Measurements from ENCODE around the gene ANTXR1. TPM values are rescaled to one million over a fixed set of nuclear protein-coding genes. Genes with fewer than 3 reads are reported as not detected.

ANTXR1 gene
- total RNA-seq, 1 experiment from 2014 or later, result 37.3 TPM

- Histone ChIP-seq H2AFZ (ENCODE audit: low read length) (no peak overlapping the region), H3K14ac (ENCODE audit: insufficient read depth, low read length) (no peak overlapping the region), H4K91ac (ENCODE audit: insufficient read length, low read depth, low read length) (no peak overlapping the region), H3K4ac (ENCODE audit: low read depth, low read length) (no peak overlapping the region), H2BK20ac (ENCODE audit: low read depth, low read length, poor library complexity, severe bottlenecking) (no peak overlapping the region), H4K8ac (replicated peaks; ENCODE audit: insufficient read length, low read depth, low read length) (no peak overlapping the region), H3K56ac (ENCODE audit: insufficient read length, low read depth, low read length) (no peak overlapping the region), H2BK120ac (ENCODE audit: low read depth, low read length, poor library complexity, severe bottlenecking) (no peak overlapping the region), H3K23ac (ENCODE audit: insufficient read length, low read depth, low read length) (no peak overlapping the region), H2BK5ac (ENCODE audit: insufficient read length, low read length) (no peak overlapping the region), H3K27ac (ENCODE audit: insufficient read length, low read depth, low read length) (no peak overlapping the region), H2BK12ac (ENCODE audit: insufficient read length, low read depth, low read length) (no peak overlapping the region), H3T11ph (ENCODE audit: low read length) (no peak overlapping the region), H3K23me2 (ENCODE audit: insufficient read length, low read depth, low read length, poor library complexity, severe bottlenecking) (no peaks in the 10 kb centered on the region), H4K20me1 (ENCODE audit: control insufficient read depth, insufficient read depth, insufficient read length) (no peaks in the 10 kb centered on the region), H3K79me1 (ENCODE audit: insufficient read depth, low read depth, low read length, poor library complexity, severe bottlenecking) (no peaks in the 10 kb centered on the region), H3K9ac (ENCODE audit: extremely low read depth, insufficient read length, low read length) (no peak overlapping the region), H3K4me2 (ENCODE audit: insufficient read depth, insufficient read length, low read length) (no peak overlapping the region), H3K18ac (ENCODE audit: insufficient read length, low read depth, low read length) (no peak overlapping the region), H2BK15ac (ENCODE audit: low read depth, low read length) (no peak overlapping the region), H2AK5ac (ENCODE audit: insufficient read length, low read length) (no peak overlapping the region), H3K9me3 (ENCODE audit: control insufficient read depth, low read depth, low read length) (no peaks in the 10 kb centered on the region), H3K79me2 (ENCODE audit: insufficient read depth, low read length) (no peaks in the 10 kb centered on the region), H3K27me3 (ENCODE audit: insufficient read depth, low read length) (no peaks in the 10 kb centered on the region), H3K4me1 (ENCODE audit: insufficient read depth, low read length) (no peaks in the 10 kb centered on the region), H4K5ac (ENCODE audit: insufficient read length, low read depth, low read length) (no peak overlapping the region)
- no peak for DNase-seq
- peaks cover 14 to 29% (median 17%) of the 10 kb centered on the region in 3 experiments; a peak in 5 of 7 replicates for H3K36me3 Mint-ChIP-seq (ENCODE audit: insufficient read depth in 1 of 3, low read depth in 3 of 3)
- no peaks in the 10 kb centered on the region for H3K9me3 Mint-ChIP-seq
- no peak for TF ChIP-seq CTCF (conservative IDR thresholded peaks at IDR 0.05)
- no peak overlapping the region for H3K27ac Mint-ChIP-seq
- no peaks in the 10 kb centered on the region for H3K27me3 Mint-ChIP-seq (ENCODE audit: low read depth)
- no peaks in the 10 kb centered on the region for H3K4me1 Mint-ChIP-seq
- H3K4me3 Mint-ChIP-seq, result no peak overlapping the region
These were observed 86.6 kb downstream of the ANTXR1 start for GRCh38 chr2:69099541-69099940.
